RWPE1 (cell line): Measurements from ENCODE around the gene RGL1.
A peak's percentile ranks its signal among the peaks of the same experiment; 100 is the strongest.

Source experiments
- CTCF ChIA-PET: fragments of 350-600 bp; sonication (Branson Sonifier 250); formaldehyde crosslinking; extraction: SDS; loops from one replicate; lab custom pipeline; 2021; lab: Yijun Ruan, JAX
- POLR2A ChIA-PET: fragments of 400-600 bp; formaldehyde crosslinking; extraction: SDS; loops from one replicate; lab custom pipeline; 2020; ENCODE audit warnings: antibody characterized with exemption; ENCODE audit not compliant: low non-redundant PET; lab: Yijun Ruan, JAX
- DNase-seq: peaks from one replicate; pipeline ENCODE4 v3.0.0; 2012; ENCODE audit warnings: low spot score
- H3K27ac ChIP-seq: fragments of 450-650 bp; 2 replicates; pipeline ENCODE4 v1.5.1; 2017
- TF ChIP-seq, protein P1 (sequence below): fragments of 450-650 bp; conservative IDR thresholded peaks from 2 replicates; pipeline ENCODE4 v1.5.1; 2017; ENCODE audit warnings: low read depth, mild to moderate bottlenecking

RGL1 gene

DNA sequence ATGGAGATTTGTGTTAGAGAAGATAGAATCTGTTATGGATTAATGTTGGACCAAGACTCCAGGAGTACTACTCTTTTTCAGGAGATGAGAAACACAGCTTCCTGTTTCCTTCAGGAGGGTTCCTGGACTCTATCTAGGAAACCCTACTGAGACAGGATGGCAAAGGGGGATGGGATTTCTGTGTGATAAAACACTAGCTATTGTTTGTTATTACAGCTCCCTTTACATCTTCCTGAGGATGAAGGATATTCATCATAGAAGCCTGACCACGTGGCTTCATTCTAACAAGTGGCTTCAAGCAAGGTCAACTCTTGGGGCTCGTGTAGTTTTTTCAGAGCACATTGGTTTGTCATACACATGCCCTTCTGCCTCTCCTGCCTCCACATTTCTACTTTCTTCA is 33.3 kb downstream of the RGL1 start:
- no peak for DNase-seq
- H3K27ac ChIP-seq, result no peak overlapping the region
- ChIA-PET CTCF (no interaction called here), POLR2A (no interaction called here)
- TF ChIP-seq, protein P1, sequence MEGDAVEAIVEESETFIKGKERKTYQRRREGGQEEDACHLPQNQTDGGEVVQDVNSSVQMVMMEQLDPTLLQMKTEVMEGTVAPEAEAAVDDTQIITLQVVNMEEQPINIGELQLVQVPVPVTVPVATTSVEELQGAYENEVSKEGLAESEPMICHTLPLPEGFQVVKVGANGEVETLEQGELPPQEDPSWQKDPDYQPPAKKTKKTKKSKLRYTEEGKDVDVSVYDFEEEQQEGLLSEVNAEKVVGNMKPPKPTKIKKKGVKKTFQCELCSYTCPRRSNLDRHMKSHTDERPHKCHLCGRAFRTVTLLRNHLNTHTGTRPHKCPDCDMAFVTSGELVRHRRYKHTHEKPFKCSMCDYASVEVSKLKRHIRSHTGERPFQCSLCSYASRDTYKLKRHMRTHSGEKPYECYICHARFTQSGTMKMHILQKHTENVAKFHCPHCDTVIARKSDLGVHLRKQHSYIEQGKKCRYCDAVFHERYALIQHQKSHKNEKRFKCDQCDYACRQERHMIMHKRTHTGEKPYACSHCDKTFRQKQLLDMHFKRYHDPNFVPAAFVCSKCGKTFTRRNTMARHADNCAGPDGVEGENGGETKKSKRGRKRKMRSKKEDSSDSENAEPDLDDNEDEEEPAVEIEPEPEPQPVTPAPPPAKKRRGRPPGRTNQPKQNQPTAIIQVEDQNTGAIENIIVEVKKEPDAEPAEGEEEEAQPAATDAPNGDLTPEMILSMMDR, result no peak

DNA sequence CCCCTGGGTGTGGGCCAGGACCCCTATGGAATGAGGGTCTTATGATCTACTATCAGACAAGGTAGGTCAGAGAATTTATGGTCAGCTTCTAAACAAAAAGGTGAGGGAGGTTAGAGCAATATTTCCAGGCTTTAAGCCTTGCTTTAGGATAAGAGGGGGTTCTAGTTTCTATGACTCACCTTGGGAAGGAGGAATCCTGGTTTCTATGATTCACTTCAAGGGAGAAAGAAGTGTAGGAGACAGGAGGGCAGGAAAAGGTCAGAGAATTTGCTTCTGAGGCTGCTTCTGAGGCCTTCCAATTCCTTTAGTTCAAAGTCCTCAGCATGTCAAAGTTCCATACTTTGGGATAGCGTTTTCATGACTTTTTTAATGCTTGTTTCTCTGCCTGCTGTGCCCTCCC is 35.2 kb downstream of the RGL1 start:
- H3K27ac ChIP-seq, result no peak overlapping the region
- POLR2A ChIA-PET, result no interaction called here
- CTCF ChIA-PET, result no interaction called here
- DNase-seq, result peak; percentile 41
- TF ChIP-seq, protein P1, result no peak

DNA sequence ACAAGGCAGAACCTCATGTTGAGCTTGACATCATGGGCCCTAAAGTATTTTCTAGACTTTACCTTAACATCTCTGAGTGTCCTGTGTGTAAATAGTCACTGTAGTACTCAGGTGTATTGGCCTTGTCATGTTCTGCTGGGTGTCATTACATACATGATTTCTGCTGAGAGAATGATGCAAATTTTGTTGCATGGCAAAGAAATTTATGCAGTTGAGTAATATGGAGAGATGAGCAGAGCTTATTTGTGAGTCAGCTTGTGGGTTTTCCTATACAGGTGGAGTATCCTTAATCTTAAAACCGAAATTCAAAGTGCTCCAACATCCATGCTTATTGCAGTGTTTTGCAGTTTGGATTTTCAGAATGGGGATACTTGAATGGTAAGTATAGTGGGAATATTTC is 36.6 kb downstream of the RGL1 start:
- no peak overlapping the region for H3K27ac ChIP-seq
- POLR2A ChIA-PET, result no interaction called here
- TF ChIP-seq, protein P1, result no peak
- no peak for DNase-seq
- CTCF ChIA-PET, result no interaction called here

DNA sequence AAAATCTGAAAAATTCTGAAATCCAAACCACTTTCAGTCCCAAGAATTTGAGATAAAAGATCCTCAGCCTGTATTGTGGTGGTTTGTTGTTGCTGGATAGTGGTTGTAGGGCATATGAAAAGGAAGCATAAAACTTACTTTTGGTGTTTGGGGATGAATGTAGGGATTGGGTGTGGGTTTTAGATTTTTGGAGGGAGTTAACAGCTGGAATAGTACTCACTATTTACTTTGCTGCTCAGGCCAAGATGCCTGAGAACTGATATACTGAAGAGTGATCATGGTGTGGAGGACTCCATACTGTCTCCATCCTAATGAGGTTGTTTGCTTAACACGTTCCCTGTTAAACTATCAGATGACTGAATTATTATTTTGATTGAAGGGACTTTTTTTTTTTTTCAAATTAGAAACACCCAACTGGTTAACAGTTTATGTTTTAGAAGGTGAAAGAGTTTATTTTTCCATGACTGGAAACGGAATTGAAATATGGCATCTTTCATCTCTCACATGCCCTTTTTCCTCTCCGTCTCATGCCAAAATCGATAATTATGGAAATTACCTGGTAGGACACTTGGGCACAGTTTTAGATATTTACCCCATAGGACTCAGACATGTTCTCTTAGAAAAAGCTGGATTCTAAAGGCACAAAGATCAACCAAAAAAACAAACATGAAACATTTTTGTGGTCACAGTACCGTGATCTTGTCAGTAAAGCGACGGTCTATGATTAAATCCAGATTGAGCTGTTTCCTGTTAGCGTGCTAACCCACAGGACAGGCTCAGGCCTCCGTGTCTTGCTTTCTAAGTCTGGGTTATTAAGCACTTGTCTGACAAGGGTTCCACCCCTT is 37.3 kb downstream of the RGL1 start:
- no peak overlapping the region for H3K27ac ChIP-seq
- ChIA-PET POLR2A (no interaction called here), CTCF (interaction anchor here (0.6 kb wide), 1 partner anchor 122 kb away, joined by 3 read pairs; no protein-coding TSS in a partner anchor)
- TF ChIP-seq, protein P1, result no peak
- no peak for DNase-seq

DNA sequence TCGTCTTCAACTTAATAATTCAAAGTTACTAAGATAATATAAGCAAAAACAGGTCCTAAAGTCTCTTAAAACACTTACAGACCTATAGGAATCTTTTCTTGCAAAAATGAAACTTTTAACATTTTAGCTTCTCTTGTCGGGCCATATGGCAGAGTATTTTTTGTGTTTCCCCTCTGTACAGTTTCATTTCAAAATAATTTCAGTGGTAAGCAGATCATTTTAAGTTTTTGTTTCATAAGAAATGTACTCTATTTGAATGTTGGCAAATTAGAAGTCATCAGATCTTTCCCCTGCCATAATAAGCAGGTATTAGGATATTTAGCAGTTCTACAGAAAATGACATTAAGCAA is 37.9 kb downstream of the RGL1 start:
- POLR2A ChIA-PET, result no interaction called here
- TF ChIP-seq, protein P1, result no peak
- no peak overlapping the region for H3K27ac ChIP-seq
- CTCF ChIA-PET, result interaction anchor here (0.6 kb wide), 1 partner anchor 40 kb away, joined by 3 read pairs; no protein-coding TSS in a partner anchor
- no peak for DNase-seq

DNA sequence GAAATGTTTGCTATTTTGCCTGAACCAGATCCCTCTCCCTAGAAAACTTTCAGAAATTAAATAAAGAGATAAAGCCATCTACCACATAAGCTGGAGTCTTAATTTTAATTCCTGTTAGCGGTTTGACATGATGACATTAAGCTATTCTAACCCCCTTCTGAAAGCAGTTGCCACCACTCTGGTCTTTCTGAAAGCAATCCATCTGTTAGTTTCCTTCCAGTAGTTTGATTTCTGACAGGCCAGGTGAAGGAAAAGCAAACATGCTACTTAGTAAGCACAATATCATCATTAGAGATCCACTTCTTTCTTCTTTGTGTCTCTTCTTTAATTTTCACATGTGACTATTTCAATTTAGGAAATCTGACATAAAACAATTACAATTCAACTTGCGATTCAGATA is 39.9 kb downstream of the RGL1 start:
- ChIA-PET POLR2A (no interaction called here), CTCF (no interaction called here)
- H3K27ac ChIP-seq, result no peak overlapping the region
- TF ChIP-seq, protein P1, result no peak
- no peak for DNase-seq
